UCSD-AML1 (cell line): ENCODE data around the gene KRTAP17-1.
"Not testable (repeated sequence)": the region's sequence is repeated elsewhere in the genome, so short reads cannot be mapped to it uniquely, and the experiment has no call there.

Source experiments
- DNase-seq: peaks from one replicate; lab custom pipeline; 2025; ENCODE audit not compliant: unreplicated experiment; lab: John Stamatoyannopoulos, UW

The KRTAP17-1 gene

GRCh38 chr17:41307647-41308046 lies 7.9 kb downstream of the KRTAP17-1 start:
- no peak for DNase-seq

DNA sequence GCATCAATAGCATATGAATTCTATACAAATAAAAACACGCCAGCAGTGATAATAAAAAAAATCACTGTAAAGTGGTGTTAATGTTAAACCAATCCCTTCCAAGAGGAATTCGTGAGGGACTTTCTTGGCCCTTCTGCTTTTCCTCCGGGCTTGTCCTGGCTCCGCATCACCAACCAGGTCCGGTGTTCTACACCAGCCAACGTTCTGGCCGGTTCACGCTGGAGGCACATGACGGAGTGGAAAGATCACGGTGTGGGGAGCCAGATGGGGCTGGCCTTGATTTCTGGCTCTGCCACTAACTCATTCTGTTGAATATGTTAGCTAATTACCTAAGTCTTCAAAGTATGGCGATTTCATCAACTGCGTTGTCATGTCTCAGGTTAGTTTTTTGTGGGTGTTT lies 11.4 kb downstream of the KRTAP17-1 start:
- DNase-seq = no peak

- DNase-seq = no peak
These were observed 12.5 kb downstream of the KRTAP17-1 start for GRCh38 chr17:41302981-41303380.

- no peak for DNase-seq
These were observed 13.3 kb downstream of the KRTAP17-1 start, which contains the start of gene KRTAP29-1 for GRCh38 chr17:41301916-41302901. KRTAP29-1 (minus strand) TSS chr17:41302851; CDS start chr17:41302851, 0 bp downstream.

DNA sequence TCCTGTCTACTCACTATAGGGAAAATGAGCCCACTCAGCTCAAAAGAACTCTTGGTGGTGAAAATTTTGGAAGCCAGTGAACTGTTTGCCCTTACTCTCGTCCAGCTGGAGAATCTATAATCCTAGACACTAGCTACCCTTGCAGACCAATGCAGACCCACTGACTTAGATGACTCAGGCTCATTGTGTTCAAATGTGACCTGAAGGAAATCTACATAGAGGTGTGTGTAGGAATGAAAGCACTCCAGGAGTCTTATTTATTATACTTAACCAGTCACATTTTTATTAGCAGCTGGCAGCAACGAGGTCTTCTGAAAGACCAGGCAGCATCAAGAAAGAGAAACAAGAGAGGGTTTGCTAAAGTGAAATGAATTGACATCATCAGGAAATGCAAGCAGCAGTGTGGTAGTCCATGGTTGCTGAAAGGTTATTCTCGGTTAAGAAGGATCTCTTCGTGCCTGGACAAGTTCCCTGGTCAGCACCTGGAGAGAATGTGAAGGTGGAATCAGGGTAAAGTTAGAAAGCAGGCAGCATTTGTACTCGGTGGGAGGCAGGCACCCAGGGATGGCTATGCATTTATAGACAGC lies 14.2 kb downstream of the KRTAP17-1 start:
- no peak for DNase-seq

DNA sequence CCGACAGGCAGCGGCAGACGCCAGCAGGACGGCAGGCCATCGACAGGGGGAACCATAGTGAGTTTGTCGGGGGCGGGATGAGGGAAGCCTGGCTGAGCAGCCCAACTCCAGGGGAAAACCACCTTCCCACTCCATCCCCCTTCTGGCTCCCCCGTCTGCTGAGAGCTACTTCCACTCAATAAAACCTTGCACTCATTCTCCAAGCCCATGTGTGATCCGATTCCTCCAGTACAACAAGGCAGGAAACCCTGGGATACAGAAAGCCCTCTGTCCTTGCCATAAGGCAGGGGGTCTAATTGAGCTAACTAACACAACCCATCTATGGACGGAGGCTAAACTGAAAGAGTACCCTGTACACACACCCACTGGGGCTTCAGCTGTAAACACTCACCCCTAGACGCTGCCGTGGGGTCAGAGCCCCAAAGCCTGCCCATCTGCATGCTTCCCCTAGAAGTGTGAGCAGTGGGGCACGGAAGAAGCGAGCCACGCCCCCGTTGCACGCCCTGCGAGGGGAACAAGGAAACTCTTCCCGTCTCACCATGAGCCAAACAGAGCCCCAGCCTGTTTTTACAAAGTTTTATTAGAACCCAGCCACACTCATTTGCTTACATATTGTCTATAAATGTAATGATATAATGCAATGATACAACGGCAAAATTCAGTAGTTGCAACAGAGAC lies 16.9 kb downstream of the KRTAP17-1 start:
- DNase-seq = no peak

- no peak for DNase-seq
These were observed 18.7 kb downstream of the KRTAP17-1 start for GRCh38 chr17:41296846-41297245.

- DNase-seq = no peak
These were observed 21.5 kb downstream of the KRTAP17-1 start for GRCh38 chr17:41294016-41294415.

- DNase-seq = no peak
These were observed 28.5 kb downstream of the KRTAP17-1 start for GRCh38 chr17:41287050-41287449.

DNA sequence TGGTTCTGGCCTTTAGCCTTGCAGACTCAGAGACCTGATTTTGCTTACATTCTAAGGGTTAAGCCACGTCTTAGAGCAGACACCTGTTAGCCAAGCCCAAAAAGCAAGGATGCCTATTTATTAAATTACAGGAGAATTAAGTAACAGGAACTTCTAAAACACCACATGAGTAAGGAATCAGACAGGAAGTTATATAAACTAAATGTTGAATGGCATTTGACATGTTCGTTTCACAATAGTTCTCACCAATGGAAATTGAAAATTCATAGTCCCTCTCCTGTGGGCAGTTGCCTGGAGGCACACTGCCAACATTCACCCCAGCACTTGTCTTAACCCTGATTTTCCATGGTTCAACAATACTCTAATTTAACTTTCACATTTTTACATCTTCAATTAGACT lies 31.0 kb downstream of the KRTAP17-1 start:
- DNase-seq = no peak

DNA sequence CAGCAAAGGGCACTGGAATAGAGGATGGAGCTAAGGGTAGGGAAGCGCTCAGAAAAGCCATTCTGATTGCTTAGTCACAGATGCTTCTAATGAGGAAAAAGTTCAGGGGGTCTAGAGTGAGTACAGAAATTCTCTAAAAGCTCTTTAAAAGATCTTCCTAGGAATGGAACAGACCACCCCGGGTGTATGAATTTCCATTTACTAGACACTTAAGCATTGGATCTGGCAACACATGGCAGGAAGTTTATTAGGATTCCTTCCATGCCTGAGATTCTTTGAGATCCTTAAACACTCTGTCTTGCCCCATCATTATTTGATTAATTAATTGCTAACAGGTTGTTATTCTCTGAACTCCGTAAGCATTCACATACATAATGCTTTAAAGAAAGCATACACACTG lies 31.5 kb downstream of the KRTAP17-1 start:
- no peak for DNase-seq

DNA sequence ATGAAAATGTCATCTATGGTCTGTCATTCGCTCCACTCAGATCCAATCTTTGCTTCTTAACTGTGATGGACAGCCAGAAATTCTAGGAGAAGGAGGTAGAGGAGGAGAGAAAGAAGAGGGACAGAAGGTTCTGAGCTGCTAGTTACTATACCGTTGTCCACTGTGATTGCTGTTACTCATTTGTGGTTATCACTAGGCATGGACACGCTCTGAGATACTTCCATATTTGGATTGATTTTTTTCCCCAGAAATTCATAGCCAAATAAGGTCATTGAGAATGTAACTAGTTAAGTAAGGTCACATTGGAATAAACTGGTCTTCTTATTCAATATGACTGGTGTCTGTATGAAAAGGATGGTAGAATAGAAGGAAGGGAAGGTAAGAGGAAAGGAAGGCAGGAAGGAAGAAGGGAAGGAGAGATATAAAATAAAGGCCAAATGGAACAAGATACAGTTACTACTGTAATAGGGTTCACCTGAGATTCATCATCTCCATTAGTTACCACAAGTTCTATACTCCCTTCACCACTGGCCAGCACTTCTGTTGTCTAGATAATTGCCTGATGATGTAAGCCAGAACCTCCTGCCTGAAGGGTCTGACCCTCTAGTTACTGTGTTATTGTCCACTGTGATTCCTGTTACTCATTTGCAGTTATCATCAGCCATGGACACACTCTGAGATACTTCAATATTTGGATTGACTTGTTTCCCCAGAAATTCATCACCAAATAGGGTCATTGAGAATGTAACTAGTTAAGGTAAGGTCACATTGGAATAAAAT lies 37.1 kb downstream of the KRTAP17-1 start:
- no peak for DNase-seq

- not testable (repeated sequence) for DNase-seq
These were observed 39.8 kb downstream of the KRTAP17-1 start, which contains the start of gene KRTAP9-7 for GRCh38 chr17:41275648-41276190. KRTAP9-7 (plus strand) TSS chr17:41275698; CDS start chr17:41275698, 0 bp downstream.

- DNase-seq = no peak
These were observed 43.7 kb downstream of the KRTAP17-1 start for GRCh38 chr17:41271858-41272257.

- DNase-seq = not testable (repeated sequence)
These were observed 44.2 kb downstream of the KRTAP17-1 start for GRCh38 chr17:41271323-41271722.

DNA sequence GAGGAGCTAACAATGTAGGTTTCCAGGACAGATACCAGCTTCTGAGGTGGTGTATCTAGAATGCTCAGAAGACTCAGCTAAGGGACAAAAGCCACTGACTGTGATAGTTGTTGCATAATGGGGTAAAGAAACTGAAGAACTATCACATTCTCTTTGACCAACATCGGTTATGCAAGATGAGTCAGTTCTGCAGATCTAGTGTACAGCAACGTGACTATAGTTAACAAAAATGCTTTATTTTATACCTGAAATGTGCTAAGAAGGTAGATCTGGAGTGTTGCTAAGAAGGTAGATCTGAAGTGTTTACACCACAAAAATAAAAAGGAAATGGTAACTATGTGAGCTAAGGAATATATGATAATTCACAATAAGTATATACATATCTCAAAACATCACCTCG lies 47.8 kb downstream of the KRTAP17-1 start:
- no peak for DNase-seq

DNA sequence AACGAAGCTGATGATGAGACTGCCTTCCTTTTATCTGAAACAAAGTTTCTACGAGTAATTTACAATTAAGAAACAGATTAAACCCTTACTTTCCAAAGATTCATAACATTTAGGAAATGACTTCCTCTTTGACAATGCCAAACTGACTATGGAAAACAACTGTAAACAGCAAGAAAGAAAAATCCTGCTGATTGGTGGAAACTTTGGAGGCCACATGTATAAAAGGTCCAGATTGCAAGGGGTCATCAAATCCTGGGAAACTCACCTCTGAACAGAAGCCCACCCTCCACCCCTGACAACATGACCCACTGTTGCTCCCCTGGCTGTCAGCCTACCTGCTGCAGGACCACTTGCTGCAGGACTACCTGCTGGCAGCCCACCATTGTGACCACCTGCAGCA lies 50.4 kb downstream of the KRTAP17-1 start, which contains the start of gene KRTAP9-6:
KRTAP9-6 (plus strand) TSS at position 301 of the 400 bp plus-strand sequence; CDS start at position 301, 0 bp downstream.
- no peak for DNase-seq
